GM19240 (cell line): Measurements from ENCODE around the gene FOXP2.
"Not testable (repeated sequence)": the region's sequence is repeated elsewhere in the genome, so short reads cannot be mapped to it uniquely, and the experiment has no call there.

Experiments used
- DNase-seq: peaks from one replicate; pipeline ENCODE4 v3.0.0; 2011; ENCODE audit warnings: low spot score; ENCODE audit not compliant: insufficient read length

The FOXP2 gene

GRCh38 chr7:114497491-114497890 is 82.9 kb downstream of the FOXP2 start:
- not testable (repeated sequence) for DNase-seq

GRCh38 chr7:114502454-114503254 is 88.0 kb downstream of the FOXP2 start:
- DNase-seq = no peak

- DNase-seq = no peak
These were observed 90.0 kb downstream of the FOXP2 start for GRCh38 chr7:114504586-114504985.

- DNase-seq = no peak
These were observed 92.8 kb downstream of the FOXP2 start for GRCh38 chr7:114507381-114507780.

GRCh38 chr7:114508086-114508485 is 93.5 kb downstream of the FOXP2 start:
- DNase-seq = no peak

GRCh38 chr7:114510824-114511223 is 96.2 kb downstream of the FOXP2 start:
- DNase-seq = not testable (repeated sequence)

- no peak for DNase-seq
These were observed 104.6 kb downstream of the FOXP2 start for GRCh38 chr7:114519240-114519639.

- DNase-seq = no peak
These were observed 107.5 kb downstream of the FOXP2 start for GRCh38 chr7:114522081-114522480.

- no peak for DNase-seq
These were observed 113.0 kb downstream of the FOXP2 start for GRCh38 chr7:114527589-114527988.

GRCh38 chr7:114530057-114530611 is 115.5 kb downstream of the FOXP2 start:
- DNase-seq = no peak

GRCh38 chr7:114531326-114531725 is 116.7 kb downstream of the FOXP2 start:
- DNase-seq = no peak

GRCh38 chr7:114533131-114533530 is 118.5 kb downstream of the FOXP2 start:
- DNase-seq = no peak

GRCh38 chr7:114534953-114535352 is 120.3 kb downstream of the FOXP2 start:
- no peak for DNase-seq

GRCh38 chr7:114539575-114539974 is 125.0 kb downstream of the FOXP2 start:
- no peak for DNase-seq

- DNase-seq = no peak
These were observed 125.7 kb downstream of the FOXP2 start for GRCh38 chr7:114540291-114540690.

- DNase-seq = not testable (repeated sequence)
These were observed 132.7 kb downstream of the FOXP2 start for GRCh38 chr7:114547346-114547745.

- DNase-seq = no peak
These were observed 133.7 kb downstream of the FOXP2 start for GRCh38 chr7:114548081-114548980.

- DNase-seq = no peak
These were observed 140.3 kb downstream of the FOXP2 start for GRCh38 chr7:114554781-114555537.

GRCh38 chr7:114567416-114567815 is 152.8 kb downstream of the FOXP2 start:
- DNase-seq = no peak

- no peak for DNase-seq
These were observed 154.6 kb downstream of the FOXP2 start for GRCh38 chr7:114569220-114569619.

- DNase-seq = no peak
These were observed 159.8 kb downstream of the FOXP2 start for GRCh38 chr7:114574384-114574783.
